ENCODE data around the gene LRRC32. TPM values are rescaled to one million over a fixed set of nuclear protein-coding genes. Genes with fewer than 3 reads are reported as not detected.

LRRC32 gene
- total RNA-seq, 1 experiment from 2014 or later: not detected

- BruUV-seq (replicated peaks): no TSS peak
- ChIA-PET POLR2A (ENCODE audit: unreplicated experiment) (no interaction called here), CTCF (no interaction called here)
- Histone ChIP-seq H2AFZ (ENCODE audit: low read length) (no peak overlapping the region), H3K27ac (ENCODE audit: low read length) (no peak overlapping the region), H3K4me1 (ENCODE audit: insufficient read depth, low read length) (no peaks in the 10 kb centered on the region), H3K9me2 (replicated peaks; ENCODE audit: low read length) (no peaks in the 10 kb centered on the region), H3K4me3 (ENCODE audit: low read length) (no peak overlapping the region), H3K36me3 (ENCODE audit: low read depth, low read length) (no peaks in the 10 kb centered on the region), H4K20me1 (ENCODE audit: low read length) (no peaks in the 10 kb centered on the region), H3K9ac (ENCODE audit: low read length) (no peak overlapping the region), H3F3A (ENCODE audit: low read length, unreplicated experiment) (no peaks in the 10 kb centered on the region), H3K79me2 (ENCODE audit: low read length) (no peaks in the 10 kb centered on the region), H3K4me2 (ENCODE audit: low read length) (no peak overlapping the region), H3K27me3 (ENCODE audit: low read length) (peaks cover 18% of the 10 kb centered on the region), H3K9me3 (ENCODE audit: low read length) (no peaks in the 10 kb centered on the region)
- TF ChIP-seq EZH2phosphoT487 (IDR thresholded peaks at IDR 0.05; ENCODE audit: borderline replicate concordance, low read length) (no peak), CTCF (conservative IDR thresholded peaks at IDR 0.05; ENCODE audit: low read depth, low read length) (no peak), EZH2 (IDR thresholded peaks at IDR 0.05; ENCODE audit: low read length, unreplicated experiment) (no peak)
- no peak for ATAC-seq
- intact Hi-C loops (cut with micrococcal nuclease): no loop called here
- no peak for DNase-seq
Observed at GRCh38 chr11:76666830-76667229, 3.7 kb downstream of the LRRC32 start.

- intact Hi-C loops (cut with micrococcal nuclease): no loop called here
- H4K20me1 ChIP-seq (ENCODE audit: low read length): no peaks in the 10 kb centered on the region
- TF ChIP-seq CTCF (conservative IDR thresholded peaks at IDR 0.05; ENCODE audit: low read depth, low read length): no peak
- TF ChIP-seq EZH2 (IDR thresholded peaks at IDR 0.05; ENCODE audit: low read length, unreplicated experiment): no peak
- H3K9me2 ChIP-seq (replicated peaks; ENCODE audit: low read length): no peaks in the 10 kb centered on the region
- no peak overlapping the region for H3K4me2 ChIP-seq (ENCODE audit: low read length)
- POLR2A ChIA-PET (ENCODE audit: unreplicated experiment): no interaction called here
- H3K79me2 ChIP-seq (ENCODE audit: low read length): no peaks in the 10 kb centered on the region
- H2AFZ ChIP-seq (ENCODE audit: low read length): no peak overlapping the region
- peaks cover 18% of the 10 kb centered on the region for H3K27me3 ChIP-seq (ENCODE audit: low read length)
- DNase-seq: no peak
- CTCF ChIA-PET: no interaction called here
- no TSS peak for BruUV-seq (replicated peaks)
- H3K4me3 ChIP-seq (ENCODE audit: low read length): no peak overlapping the region
- no peaks in the 10 kb centered on the region for H3K36me3 ChIP-seq (ENCODE audit: low read depth, low read length)
- no peak overlapping the region for H3K27ac ChIP-seq (ENCODE audit: low read length)
- no peak; the same call in 1 of the 2 replicates for ATAC-seq
- no peaks in the 10 kb centered on the region for H3F3A ChIP-seq (ENCODE audit: low read length, unreplicated experiment)
- no peaks in the 10 kb centered on the region for H3K4me1 ChIP-seq (ENCODE audit: insufficient read depth, low read length)
- H3K9ac ChIP-seq (ENCODE audit: low read length): no peak overlapping the region
- H3K9me3 ChIP-seq (ENCODE audit: low read length): no peaks in the 10 kb centered on the region
Observed at GRCh38 chr11:76666408-76666807, 4.1 kb downstream of the LRRC32 start.

GRCh38 chr11:76665921-76666351, 4.6 kb downstream of the LRRC32 start:
- ChIA-PET CTCF (no interaction called here), POLR2A (ENCODE audit: unreplicated experiment) (no interaction called here)
- no peaks in the 10 kb centered on the region for H3K36me3 ChIP-seq (ENCODE audit: low read depth, low read length)
- no TSS peak for BruUV-seq (replicated peaks)
- H3K79me2 ChIP-seq (ENCODE audit: low read length): no peaks in the 10 kb centered on the region
- H3F3A ChIP-seq (ENCODE audit: low read length, unreplicated experiment): no peaks in the 10 kb centered on the region
- ATAC-seq: no peak
- no peak for DNase-seq
- no peaks in the 10 kb centered on the region for H4K20me1 ChIP-seq (ENCODE audit: low read length)
- H3K4me1 ChIP-seq (ENCODE audit: insufficient read depth, low read length): no peaks in the 10 kb centered on the region
- H3K9me2 ChIP-seq (replicated peaks; ENCODE audit: low read length): no peaks in the 10 kb centered on the region
- no peak for TF ChIP-seq CTCF (conservative IDR thresholded peaks at IDR 0.05; ENCODE audit: low read depth, low read length)
- no peak for TF ChIP-seq EZH2 (IDR thresholded peaks at IDR 0.05; ENCODE audit: low read length, unreplicated experiment)
- TF ChIP-seq EZH2phosphoT487 (IDR thresholded peaks at IDR 0.05; ENCODE audit: borderline replicate concordance, low read length): no peak
- no peak overlapping the region for H2AFZ ChIP-seq (ENCODE audit: low read length)
- no peaks in the 10 kb centered on the region for H3K9me3 ChIP-seq (ENCODE audit: low read length)
- intact Hi-C loops (cut with micrococcal nuclease): no loop called here
- H3K9ac ChIP-seq (ENCODE audit: low read length): no peak overlapping the region
- no peak overlapping the region for H3K4me2 ChIP-seq (ENCODE audit: low read length)
- no peak overlapping the region for H3K4me3 ChIP-seq (ENCODE audit: low read length)
- H3K27me3 ChIP-seq (ENCODE audit: low read length): peaks cover 18% of the 10 kb centered on the region
- no peak overlapping the region for H3K27ac ChIP-seq (ENCODE audit: low read length)

Measured in PC-3 (cell line).